Measurements from ENCODE around the gene MAPK14. TPM values are rescaled to one million over a fixed set of nuclear protein-coding genes. Genes with fewer than 3 reads are reported as not detected.

The MAPK14 gene
- total and polyA plus RNA-seq, 7 donors = 30.8 to 91.1 (median 61.9) TPM

DNA sequence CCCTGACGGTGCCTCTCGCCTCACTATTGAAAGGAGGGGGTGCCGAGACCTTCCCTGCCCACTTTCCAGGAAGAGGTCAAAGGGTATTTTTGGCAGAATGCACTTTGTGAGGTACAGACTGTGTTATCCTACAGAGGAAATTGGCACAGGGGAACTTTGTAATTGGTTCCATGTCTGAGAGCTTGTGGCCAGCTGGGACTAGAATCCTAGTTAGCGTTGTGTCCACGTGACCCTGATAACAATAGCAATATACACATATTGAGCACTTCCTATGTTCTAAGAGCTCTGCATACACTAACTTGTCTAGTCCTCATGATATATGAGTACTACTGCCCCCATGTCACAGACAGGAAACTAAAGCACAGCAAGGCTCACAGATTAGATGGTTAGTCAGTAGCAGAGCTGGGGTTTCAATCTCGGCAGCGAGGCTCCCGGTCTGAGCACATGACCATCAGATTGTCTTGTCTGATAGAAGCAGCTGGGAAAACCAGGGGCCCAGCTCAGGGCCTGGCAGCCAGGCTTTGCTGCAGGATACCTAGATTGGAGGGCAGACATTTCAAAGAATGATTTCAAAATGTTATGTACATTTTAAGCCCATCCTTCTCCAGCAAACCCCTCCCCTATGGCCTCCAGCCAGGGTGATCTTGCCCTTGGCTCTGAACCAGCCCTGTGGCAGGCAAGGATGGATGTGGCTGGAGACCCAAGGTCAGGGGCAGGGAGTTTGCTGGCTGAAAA is 104.1 kb downstream of the MAPK14 start:
- H3K36me3 ChIP-seq = no peaks in the 10 kb centered on the region
- peaks cover 11 to 46% (median 27%) of the 10 kb centered on the region in 3 donors for H3K27me3 ChIP-seq
- no peak for DNase-seq
- 3 to 12% methylated on average over 8 of the region's 8 CpGs for WGBS, 2 donors
- H3K4me1 ChIP-seq = peaks cover 0 to 18% (median 14%) of the 10 kb centered on the region in 4 donors
- H3K9me3 ChIP-seq = no peaks in the 10 kb centered on the region
- peak overlapping the region in 1 of 4 donors; percentile 42 for H3K27ac ChIP-seq
- H3K4me3 ChIP-seq = peak overlapping the region in 3 of 4 donors; percentile 38 to 49 (median 45)
- TF ChIP-seq POLR2AphosphoS5 (IDR thresholded peaks at IDR 0.05) = no peak
- TF ChIP-seq EP300 (IDR thresholded peaks at IDR 0.05) = no peak
- TF ChIP-seq, protein P1, sequence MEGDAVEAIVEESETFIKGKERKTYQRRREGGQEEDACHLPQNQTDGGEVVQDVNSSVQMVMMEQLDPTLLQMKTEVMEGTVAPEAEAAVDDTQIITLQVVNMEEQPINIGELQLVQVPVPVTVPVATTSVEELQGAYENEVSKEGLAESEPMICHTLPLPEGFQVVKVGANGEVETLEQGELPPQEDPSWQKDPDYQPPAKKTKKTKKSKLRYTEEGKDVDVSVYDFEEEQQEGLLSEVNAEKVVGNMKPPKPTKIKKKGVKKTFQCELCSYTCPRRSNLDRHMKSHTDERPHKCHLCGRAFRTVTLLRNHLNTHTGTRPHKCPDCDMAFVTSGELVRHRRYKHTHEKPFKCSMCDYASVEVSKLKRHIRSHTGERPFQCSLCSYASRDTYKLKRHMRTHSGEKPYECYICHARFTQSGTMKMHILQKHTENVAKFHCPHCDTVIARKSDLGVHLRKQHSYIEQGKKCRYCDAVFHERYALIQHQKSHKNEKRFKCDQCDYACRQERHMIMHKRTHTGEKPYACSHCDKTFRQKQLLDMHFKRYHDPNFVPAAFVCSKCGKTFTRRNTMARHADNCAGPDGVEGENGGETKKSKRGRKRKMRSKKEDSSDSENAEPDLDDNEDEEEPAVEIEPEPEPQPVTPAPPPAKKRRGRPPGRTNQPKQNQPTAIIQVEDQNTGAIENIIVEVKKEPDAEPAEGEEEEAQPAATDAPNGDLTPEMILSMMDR (IDR thresholded peaks at IDR 0.05) = no peak
- no peak for TF ChIP-seq POLR2A (IDR thresholded peaks at IDR 0.05)
- intact Hi-C loops (cut with DNase I) = no loop called here

- Histone ChIP-seq H3K4me1 (peaks cover 0 to 18% (median 14%) of the 10 kb centered on the region in 4 donors), H3K4me3 (no peak overlapping the region), H3K36me3 (no peaks in the 10 kb centered on the region), H3K27me3 (peaks cover 11 to 42% (median 27%) of the 10 kb centered on the region in 3 donors), H3K9me3 (no peaks in the 10 kb centered on the region), H3K27ac (no peak overlapping the region)
- intact Hi-C loops (cut with DNase I) = no loop called here
- 72 to 85% methylated on average over 5 of the region's 5 CpGs for WGBS, 2 donors
- TF ChIP-seq EP300 (IDR thresholded peaks at IDR 0.05) (no peak), POLR2A (IDR thresholded peaks at IDR 0.05) (no peak), POLR2AphosphoS5 (IDR thresholded peaks at IDR 0.05) (no peak)
- TF ChIP-seq, protein P1 (IDR thresholded peaks at IDR 0.05) = no peak
- no peak for DNase-seq
Measured at GRCh38 chr6:36132246-36132895, 104.8 kb downstream of the MAPK14 start.

DNA sequence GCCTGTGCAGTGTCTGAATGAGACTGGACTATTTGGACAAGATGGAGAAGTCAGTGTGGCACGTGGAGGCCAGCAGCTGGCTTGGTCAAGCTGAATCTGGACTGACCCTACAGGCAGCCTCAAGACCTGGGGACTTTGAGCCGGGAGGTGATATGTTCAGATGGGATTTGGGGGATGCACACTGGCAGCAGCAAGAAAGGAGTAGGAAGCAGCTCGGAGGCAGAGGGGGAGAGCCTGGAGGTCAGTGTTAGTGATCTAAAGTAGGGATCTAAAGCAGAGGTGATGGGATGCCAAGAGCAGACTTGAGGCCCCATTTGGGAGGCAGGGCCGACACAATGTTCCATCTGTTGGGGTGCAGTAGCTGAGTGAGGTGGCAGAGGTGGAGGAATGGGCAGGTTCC is 105.5 kb downstream of the MAPK14 start:
- Histone ChIP-seq H3K27ac (no peak overlapping the region), H3K36me3 (no peaks in the 10 kb centered on the region), H3K9me3 (no peaks in the 10 kb centered on the region), H3K27me3 (peaks cover 11 to 34% (median 27%) of the 10 kb centered on the region in 3 donors), H3K4me3 (no peak overlapping the region), H3K4me1 (peaks cover 0 to 18% (median 14%) of the 10 kb centered on the region in 4 donors)
- no peak for TF ChIP-seq POLR2AphosphoS5 (IDR thresholded peaks at IDR 0.05)
- intact Hi-C loops (cut with DNase I) = no loop called here
- peak; percentile 48 for DNase-seq
- WGBS, 2 donors = 86 to 88% methylated on average over 4 of the region's 4 CpGs

- no peaks in the 10 kb centered on the region for H3K9me3 ChIP-seq
- TF ChIP-seq EP300 (IDR thresholded peaks at IDR 0.05) = no peak
- TF ChIP-seq POLR2AphosphoS5 (IDR thresholded peaks at IDR 0.05) = no peak
- TF ChIP-seq, protein P1 (IDR thresholded peaks at IDR 0.05) = no peak
- no peak overlapping the region for H3K4me3 ChIP-seq
- peaks cover 11 to 27% (median 22%) of the 10 kb centered on the region in 3 donors for H3K27me3 ChIP-seq
- no peaks in the 10 kb centered on the region for H3K36me3 ChIP-seq
- no peak overlapping the region for H3K27ac ChIP-seq
- 83 to 85% methylated on average over 4 of the region's 4 CpGs for WGBS, 2 donors
- intact Hi-C loops (cut with DNase I) = no loop called here
- peaks cover 0 to 18% (median 14%) of the 10 kb centered on the region in 4 donors for H3K4me1 ChIP-seq
- DNase-seq = peak; percentile 26
Measured at GRCh38 chr6:36133912-36134311, 106.3 kb downstream of the MAPK14 start.

DNA sequence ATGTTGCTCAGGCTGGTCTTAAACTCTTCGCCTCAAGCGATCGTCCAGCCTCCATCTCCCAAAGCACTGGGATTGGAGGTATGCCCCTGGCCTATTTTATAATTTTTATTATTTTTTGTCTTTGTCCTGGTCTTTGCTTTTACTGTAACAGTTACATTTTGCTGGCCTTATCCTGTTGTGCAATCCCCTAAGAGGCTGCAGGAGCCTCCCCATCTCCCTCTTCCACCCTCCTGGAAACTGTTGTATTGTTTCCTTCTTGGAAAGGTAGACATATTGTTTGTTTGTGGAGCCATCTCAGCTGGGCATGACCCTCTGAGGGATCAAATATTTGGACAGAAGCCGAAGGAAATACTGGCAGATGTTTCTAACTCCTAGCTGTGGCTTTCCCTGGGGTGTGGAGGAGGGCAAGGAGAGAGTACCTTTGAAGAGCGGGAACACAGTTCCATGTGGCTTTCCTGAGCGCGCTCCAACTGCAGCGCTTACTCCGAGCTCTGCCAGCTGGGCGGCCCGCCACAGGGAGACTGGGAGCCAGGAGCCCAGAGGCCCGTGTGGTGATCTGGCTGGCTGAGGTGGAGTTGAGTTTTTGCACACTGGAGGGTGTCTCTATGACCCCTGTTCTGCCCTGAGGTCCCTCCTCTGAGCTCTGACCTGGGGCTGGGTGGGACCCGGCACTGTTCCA is 107.6 kb downstream of the MAPK14 start:
- Histone ChIP-seq H3K27ac (no peak overlapping the region), H3K27me3 (peaks cover 4 to 14% (median 10%) of the 10 kb centered on the region in 3 donors), H3K9me3 (no peaks in the 10 kb centered on the region), H3K36me3 (no peaks in the 10 kb centered on the region), H3K4me3 (no peak overlapping the region), H3K4me1 (peaks cover 0 to 13% (median 11%) of the 10 kb centered on the region in 4 donors)
- 92 to 93% methylated on average over 13 of the region's 13 CpGs for WGBS, 2 donors
- peak; percentile 2 for DNase-seq
- TF ChIP-seq EP300 (IDR thresholded peaks at IDR 0.05) (no peak), POLR2A (IDR thresholded peaks at IDR 0.05) (no peak), POLR2AphosphoS5 (IDR thresholded peaks at IDR 0.05) (no peak)
- TF ChIP-seq, protein P1 (IDR thresholded peaks at IDR 0.05) = no peak
- intact Hi-C loops (cut with DNase I) = no loop called here
